ENCODE measurements around the gene CEP192.
"Not testable (repeated sequence)": the region's sequence is repeated elsewhere in the genome, so short reads cannot be mapped to it uniquely, and the experiment has no call there.

CEP192 gene

GRCh38 chr18:13028869-13029268 is 37.7 kb downstream of the CEP192 start:
- DNase-seq (ENCODE audit: extremely low read depth in 1 of 2, low read depth in 1 of 2), result no peak

DNA sequence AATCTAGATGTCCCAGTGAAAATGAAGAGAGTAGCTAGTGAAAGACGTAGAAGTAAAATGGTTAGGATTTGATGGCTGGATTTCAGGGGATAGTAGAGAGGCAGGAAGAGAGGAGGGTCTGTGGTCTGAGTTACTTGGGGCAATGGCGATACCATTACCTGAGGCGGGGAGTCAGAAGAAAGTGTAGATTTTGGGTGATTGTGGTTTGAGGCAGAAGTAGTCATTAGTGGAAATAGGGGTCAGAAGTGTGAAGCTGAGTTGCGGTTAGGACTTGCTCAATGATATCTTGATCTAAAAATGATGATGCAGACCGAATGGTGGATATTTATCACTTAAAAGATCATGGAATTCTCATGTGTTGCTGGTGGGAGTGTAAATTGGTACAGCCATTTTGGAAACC is 41.0 kb downstream of the CEP192 start:
- DNase-seq (ENCODE audit: extremely low read depth in 1 of 2, low read depth in 1 of 2), result no peak

DNA sequence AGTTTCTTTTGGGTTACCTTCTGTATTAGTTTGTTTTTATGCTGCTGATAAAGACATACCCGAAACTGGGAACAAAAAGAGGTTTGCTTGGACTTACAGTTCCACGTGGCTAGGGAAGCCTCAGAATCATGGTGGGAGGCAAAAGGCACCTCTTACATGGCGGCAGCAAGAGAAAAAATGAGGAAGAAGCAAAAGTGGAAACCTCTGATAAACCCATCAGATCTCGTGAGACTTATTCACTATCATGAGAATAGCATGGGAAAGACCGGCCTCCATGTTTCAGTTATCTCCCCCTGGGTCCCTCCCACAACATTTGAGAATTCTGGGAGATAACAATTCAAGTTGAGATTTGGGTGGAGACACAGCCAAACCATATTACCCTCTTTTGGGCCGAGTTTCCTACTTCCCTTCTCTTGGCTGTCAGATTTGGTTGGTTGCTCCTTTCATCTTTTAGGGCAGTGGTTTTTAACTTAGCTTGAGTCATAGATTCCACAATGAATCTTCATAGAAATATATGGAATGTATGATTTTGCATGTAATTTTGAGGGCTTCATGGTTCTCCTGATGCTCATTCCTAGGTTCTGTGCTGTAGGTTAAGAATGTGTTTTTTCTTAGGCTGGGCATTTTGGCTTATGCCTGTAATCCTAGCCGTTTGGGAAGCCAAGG is 44.2 kb downstream of the CEP192 start:
- DNase-seq (ENCODE audit: extremely low read depth in 1 of 2, low read depth in 1 of 2), result no peak

DNA sequence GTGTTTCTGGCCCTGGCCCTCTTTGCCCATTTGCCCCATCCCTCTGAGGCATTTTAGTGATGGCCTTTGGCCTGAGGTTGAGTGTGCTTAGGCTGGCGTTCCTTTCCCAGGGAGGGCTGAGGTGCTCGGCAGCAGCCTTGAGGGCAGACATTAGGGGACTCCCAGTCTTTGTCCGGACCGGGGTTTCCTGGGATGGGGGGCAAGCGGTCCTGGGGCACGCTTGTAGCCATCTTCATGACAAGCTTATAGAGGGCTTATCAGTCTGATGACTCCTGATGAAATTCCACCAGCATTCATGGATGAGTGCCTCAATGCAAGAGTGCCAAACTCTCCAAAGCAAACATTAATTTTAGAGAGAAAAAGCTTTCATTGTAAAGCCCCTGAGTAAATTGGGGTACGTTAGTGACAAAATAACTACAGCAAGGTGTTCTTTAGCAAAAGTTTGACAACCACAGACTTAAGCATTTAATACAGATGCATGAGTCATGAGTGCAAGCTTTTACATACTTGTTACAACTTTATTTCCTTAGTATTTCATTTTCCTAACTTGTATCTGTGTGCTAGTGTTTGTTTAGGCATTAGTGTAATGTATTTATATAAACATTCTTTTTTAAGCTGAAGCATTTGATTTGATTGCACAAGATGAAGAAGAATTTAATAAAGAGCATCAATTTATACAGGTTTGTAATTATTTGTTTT is 45.6 kb downstream of the CEP192 start:
- DNase-seq (ENCODE audit: extremely low read depth in 1 of 2, low read depth in 1 of 2), result no peak

DNA sequence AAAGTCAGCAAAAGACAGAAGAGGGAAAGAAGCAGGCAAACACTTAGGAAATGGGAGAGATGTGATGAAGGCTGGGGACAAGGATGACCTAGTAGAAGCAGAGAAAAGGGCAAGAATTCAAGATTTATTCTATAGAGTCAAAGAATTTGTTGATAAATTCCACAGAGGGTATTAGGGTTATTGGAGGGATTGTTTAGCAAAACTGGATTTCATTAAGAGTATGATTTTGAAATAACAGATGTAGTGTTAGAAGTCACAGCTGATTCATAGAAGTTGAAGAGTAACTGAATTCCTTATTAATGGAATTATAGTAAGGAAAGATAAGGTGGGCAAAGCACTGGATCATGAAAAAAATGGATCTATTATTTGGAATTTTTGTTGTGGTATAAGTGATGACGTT is 48.6 kb downstream of the CEP192 start:
- no peak for DNase-seq (ENCODE audit: extremely low read depth in 1 of 2, low read depth in 1 of 2)

GRCh38 chr18:13043066-13043465 is 51.9 kb downstream of the CEP192 start:
- DNase-seq (ENCODE audit: extremely low read depth in 1 of 2, low read depth in 1 of 2), result no peak

DNA sequence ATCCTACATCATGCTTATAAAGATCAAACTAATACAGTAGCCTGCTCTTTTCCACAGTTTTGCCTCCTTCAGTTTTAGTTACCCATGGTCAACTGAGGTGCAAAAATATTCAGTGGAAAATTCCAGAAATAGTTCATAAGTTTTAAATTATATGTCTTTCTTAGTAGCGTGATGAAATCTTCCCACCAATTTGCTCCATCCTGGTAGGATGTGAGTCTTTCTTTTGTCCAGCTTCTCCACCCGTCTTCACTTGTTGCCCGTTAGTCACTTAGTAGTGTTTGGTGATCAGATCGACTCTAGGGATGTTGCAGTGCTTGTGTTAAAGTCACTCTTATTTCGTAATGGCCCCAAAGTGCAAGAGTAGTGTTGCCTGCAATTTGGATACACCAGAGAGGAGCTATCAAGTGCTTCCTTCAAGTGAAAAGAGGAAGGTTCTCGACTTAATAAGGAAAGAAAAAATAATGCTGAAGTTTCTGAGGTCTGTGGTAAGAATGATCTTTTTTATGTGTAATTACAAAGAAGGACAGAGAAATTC is 57.0 kb downstream of the CEP192 start:
- DNase-seq (ENCODE audit: extremely low read depth in 1 of 2, low read depth in 1 of 2), result no peak

- DNase-seq (ENCODE audit: extremely low read depth in 1 of 2, low read depth in 1 of 2), result no peak
Measured at GRCh38 chr18:13051159-13051558, 60.0 kb downstream of the CEP192 start.

DNA sequence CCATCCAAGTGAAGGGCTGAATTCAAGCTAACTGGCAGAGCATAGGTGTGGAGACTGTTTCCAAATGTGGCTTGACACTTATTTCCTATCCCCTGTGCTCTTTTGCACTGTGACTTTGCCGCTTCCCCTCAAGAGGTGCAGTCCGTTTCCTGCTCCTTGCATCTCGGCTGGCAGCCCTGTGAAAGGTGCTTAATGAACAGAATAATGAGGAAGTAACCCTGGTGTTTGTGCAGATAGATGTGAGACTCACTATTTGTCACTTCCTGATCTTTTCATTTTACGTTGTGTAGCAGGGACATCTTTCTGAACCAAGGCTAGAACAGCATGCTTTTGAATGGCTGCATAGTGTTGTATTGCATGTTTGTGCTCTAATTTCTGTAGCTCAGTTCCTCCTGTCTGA is 60.8 kb downstream of the CEP192 start:
- no peak for DNase-seq (ENCODE audit: extremely low read depth in 1 of 2, low read depth in 1 of 2)

- DNase-seq (ENCODE audit: extremely low read depth in 1 of 2, low read depth in 1 of 2), result no peak
Measured at GRCh38 chr18:13054336-13054735, 63.2 kb downstream of the CEP192 start.

GRCh38 chr18:13061630-13062189 is 70.5 kb downstream of the CEP192 start:
- DNase-seq (ENCODE audit: extremely low read depth in 1 of 2, low read depth in 1 of 2), result no peak

GRCh38 chr18:13067124-13067523 is 76.0 kb downstream of the CEP192 start:
- DNase-seq (ENCODE audit: extremely low read depth in 1 of 2, low read depth in 1 of 2), result no peak

DNA sequence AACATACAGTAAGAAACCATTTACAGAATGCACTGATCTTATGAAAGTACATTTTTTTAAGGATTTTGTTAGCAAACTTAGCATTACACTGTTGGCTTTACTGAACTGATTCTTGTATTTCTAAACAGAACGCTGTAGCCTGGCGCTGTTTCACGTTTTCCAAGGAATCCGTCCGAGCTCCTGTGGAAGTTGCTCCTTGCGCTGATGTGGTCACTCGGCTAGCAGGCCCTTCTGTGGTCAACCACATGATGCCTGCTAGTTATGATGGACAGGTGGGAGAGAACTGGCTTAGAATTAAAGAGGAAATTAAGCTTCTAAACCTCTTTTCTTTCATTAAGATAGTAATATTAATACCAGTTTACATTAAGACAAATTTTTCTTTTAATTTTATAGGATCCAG is 76.8 kb downstream of the CEP192 start:
- no peak for DNase-seq (ENCODE audit: extremely low read depth in 1 of 2, low read depth in 1 of 2)

- no peak for DNase-seq (ENCODE audit: extremely low read depth in 1 of 2, low read depth in 1 of 2)
Measured at GRCh38 chr18:13070460-13070859, 79.3 kb downstream of the CEP192 start.

DNA sequence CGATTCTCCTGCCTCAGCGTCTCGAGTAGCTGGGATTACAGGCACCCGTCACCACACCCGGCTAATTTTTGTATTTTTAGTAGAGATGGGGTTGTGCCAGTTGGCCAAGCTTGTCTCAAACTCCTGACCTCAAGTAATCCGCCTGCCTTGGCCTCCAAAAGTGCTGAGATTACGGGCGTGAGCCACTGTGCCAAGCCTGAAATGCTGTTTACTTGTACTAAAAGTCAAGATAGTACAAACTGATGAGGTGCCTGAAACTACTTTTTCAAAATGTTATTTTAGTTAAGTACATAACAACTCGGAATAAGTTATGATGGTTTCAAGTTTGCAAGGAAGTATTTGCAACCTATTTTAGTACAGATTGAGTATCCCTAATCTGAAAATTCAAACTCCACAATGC is 85.7 kb downstream of the CEP192 start:
- no peak for DNase-seq (ENCODE audit: extremely low read depth in 1 of 2, low read depth in 1 of 2)

GRCh38 chr18:13077473-13077872 is 86.3 kb downstream of the CEP192 start:
- no peak for DNase-seq (ENCODE audit: extremely low read depth in 1 of 2, low read depth in 1 of 2)

DNA sequence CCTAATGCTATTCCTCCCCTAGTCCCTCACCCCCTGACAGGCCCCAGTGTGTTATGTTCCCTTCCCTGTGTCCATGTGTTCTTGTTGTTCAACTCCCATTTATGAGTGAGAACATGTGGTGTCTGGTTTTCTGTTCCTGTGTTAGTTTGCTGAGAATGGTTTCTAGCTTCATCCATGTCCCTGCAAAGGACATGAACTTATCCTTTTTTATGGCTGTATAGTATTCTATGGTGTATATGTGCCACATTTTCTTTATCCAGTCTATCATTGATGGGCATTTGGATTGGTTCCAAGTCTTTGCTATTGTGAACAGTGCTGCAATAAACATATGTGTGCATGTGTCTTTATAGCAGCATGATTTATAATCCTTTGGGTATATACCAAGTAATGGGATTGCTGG is 86.9 kb downstream of the CEP192 start:
- not testable (repeated sequence) for DNase-seq (ENCODE audit: extremely low read depth in 1 of 2, low read depth in 1 of 2)

DNA sequence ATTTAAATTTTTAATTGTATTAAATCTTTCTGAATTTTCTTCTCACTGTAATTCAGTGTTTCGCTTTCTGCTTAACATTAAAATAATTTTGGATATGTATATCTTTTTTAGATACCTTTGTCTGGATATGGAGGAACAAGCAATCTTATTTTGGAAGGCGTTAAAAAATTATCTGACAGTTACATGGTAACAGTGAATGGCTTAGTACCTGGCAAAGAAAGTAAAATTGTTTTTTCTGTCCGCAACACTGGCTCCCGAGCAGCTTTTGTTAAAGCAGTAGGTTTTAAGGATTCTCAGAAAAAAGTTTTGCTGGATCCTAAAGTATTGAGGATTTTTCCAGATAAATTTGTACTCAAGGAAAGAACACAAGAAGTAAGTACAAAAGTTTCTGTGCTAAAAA is 95.7 kb downstream of the CEP192 start:
- no peak for DNase-seq (ENCODE audit: extremely low read depth in 1 of 2, low read depth in 1 of 2)

DNA sequence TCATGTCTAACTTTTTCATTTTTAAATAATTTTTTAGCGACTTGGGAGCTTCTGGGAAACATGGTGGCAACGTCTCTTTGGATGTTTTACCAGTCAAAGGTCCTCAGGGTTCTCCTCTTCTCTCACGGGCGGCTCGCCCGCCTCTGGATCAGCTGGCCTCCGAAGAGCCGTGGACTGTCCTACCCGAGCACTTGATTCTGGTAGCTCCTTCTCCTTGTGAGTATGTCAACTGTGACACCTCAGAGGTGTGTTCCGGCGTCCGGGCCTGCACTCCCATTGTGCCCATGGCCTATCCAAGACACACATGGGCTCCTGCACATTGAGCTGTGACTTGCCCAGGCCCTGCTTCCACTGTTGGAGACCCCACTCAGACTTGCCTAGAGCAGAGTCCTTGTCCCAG is 104.3 kb downstream of the CEP192 start:
- no peak for DNase-seq (ENCODE audit: extremely low read depth in 1 of 2, low read depth in 1 of 2)

GRCh38 chr18:13096232-13096631 is 105.1 kb downstream of the CEP192 start:
- DNase-seq (ENCODE audit: extremely low read depth in 1 of 2, low read depth in 1 of 2), result no peak

DNA sequence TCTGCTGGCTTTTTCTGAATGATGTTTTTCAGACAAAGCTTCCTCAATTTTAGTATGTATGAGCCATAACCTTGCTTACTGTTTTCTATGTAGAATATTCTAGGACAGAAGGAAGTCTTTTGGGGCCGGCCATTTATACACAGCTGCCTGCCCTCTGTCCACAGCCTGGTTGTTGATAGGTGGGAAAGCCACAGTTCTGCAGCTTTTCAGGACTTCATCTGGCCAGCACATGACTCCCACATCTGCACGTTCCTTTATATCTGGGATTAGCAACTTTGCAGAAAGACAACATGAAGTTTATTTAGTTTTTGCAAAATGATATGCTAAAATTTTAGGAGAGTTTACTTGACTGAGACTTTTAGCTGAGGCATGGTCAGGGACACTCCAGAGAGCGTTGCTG is 105.6 kb downstream of the CEP192 start:
- DNase-seq (ENCODE audit: extremely low read depth in 1 of 2, low read depth in 1 of 2), result no peak

GRCh38 chr18:13098104-13098503 is 106.9 kb downstream of the CEP192 start:
- DNase-seq (ENCODE audit: extremely low read depth in 1 of 2, low read depth in 1 of 2), result not testable (repeated sequence)
